A549 (cell line): Measurements from ENCODE around the gene BCL2L1. TPM values are rescaled to one million over a fixed set of nuclear protein-coding genes. Genes with fewer than 3 reads are reported as not detected.
"Not testable (repeated sequence)": the region's sequence is repeated elsewhere in the genome, so short reads cannot be mapped to it uniquely, and the experiment has no call there.

Experiments
- ATAC-seq, 2 experiments: fragments of 200-7000 bp in 1 of 2; fragments of >200 bp in 1 of 2; cut with Nextera tagmentation in 1 of 2; cut with Tn5 transposase in 1 of 2; 3 replicates each; pipeline versions ENCODE4 v1.8.0 to v1.9.1; 2018 to 2020; ENCODE audit warnings: mild to moderate bottlenecking in 1 of 2, moderate library complexity in 1 of 2
- CTCF ChIA-PET: fragments of 300-600 bp; sonication (Branson Sonifier 250); formaldehyde crosslinking; extraction: SDS; loops from one replicate; lab custom pipeline; 2021; ENCODE audit warnings: antibody characterized with exemption, inconsistent platforms; lab: Yijun Ruan, JAX
- POLR2A ChIA-PET: fragments of 350-600 bp; formaldehyde crosslinking; extraction: SDS; loops from one replicate; lab custom pipeline; 2021; ENCODE audit warnings: antibody characterized with exemption, inconsistent platforms; lab: Yijun Ruan, JAX
- DNase-seq, 2 experiments: peaks; one replicate each; pipeline versions ENCODE4 v3.0.0 to v3.0.0-alpha.2; 2011 to 2016; ENCODE audit warnings: low read depth in 1 of 2, low spot score in 1 of 2
- FAIRE-seq: peaks from 2 replicates; lab custom pipeline; 2011; peaks lifted over from hg19 to GRCh38; lab: Jason Lieb, UNC
- H3K27ac ChIP-seq, 2 experiments: fragments of >200 bp; sonication (Bioruptor Twin); formaldehyde crosslinking; 3 replicates each; pipeline ENCODE4 v1.5.1; 2016 to 2017
- H3K4me1 ChIP-seq: fragments of >200 bp; sonication (Bioruptor Twin); formaldehyde crosslinking; 3 replicates; pipeline ENCODE4 v1.6.1; 2016
- H3K4me2 ChIP-seq: fragments of >200 bp; sonication (Bioruptor Twin); formaldehyde crosslinking; 3 replicates; pipeline ENCODE4 v1.6.1; 2016
- H3K4me3 ChIP-seq: fragments of >200 bp; sonication (Bioruptor Twin); formaldehyde crosslinking; 3 replicates; pipeline ENCODE4 v1.5.1; 2016
- H3K9me3 ChIP-seq: fragments of >200 bp; sonication (Bioruptor Twin); formaldehyde crosslinking; 3 replicates; pipeline ENCODE4 v1.6.1; 2016
- CBX2 ChIP-seq: fragments of 200-600 bp; sonication (generic); IDR thresholded peaks from 2 replicates; pipeline ENCODE4 v1.6.1; 2016; ENCODE audit warnings: low read depth, mild to moderate bottlenecking, borderline replicate concordance
- CHD2 ChIP-seq: fragments of 150-350 bp; IDR thresholded peaks from 2 replicates; pipeline ENCODE4 v1.6.1; 2014; ENCODE audit warnings: low read length; ENCODE audit not compliant: partially characterized antibody
- EHF ChIP-seq: fragments of 250-450 bp; sonication (Bioruptor Pico); IDR thresholded peaks from 2 replicates; pipeline ENCODE4 v1.5.0; 2020; ENCODE audit warnings: mild to moderate bottlenecking
- ESRRA ChIP-seq: fragments of 150-350 bp; IDR thresholded peaks from 2 replicates; pipeline ENCODE4 v1.6.1; 2014; ENCODE audit warnings: mild to moderate bottlenecking, low read length, borderline replicate concordance
- FOSB ChIP-seq: fragments of 250-450 bp; sonication (Bioruptor Pico); IDR thresholded peaks from 2 replicates; pipeline ENCODE4 v1.5.0; 2020; ENCODE audit warnings: mild to moderate bottlenecking, moderate library complexity
- FOXS1 ChIP-seq: fragments of 250-450 bp; sonication (Bioruptor Pico); IDR thresholded peaks from 2 replicates; pipeline ENCODE4 v1.5.0; 2020; ENCODE audit warnings: mild to moderate bottlenecking, moderate library complexity
- GATA3 ChIP-seq: IDR thresholded peaks from 2 replicates; pipeline ENCODE4 v1.6.1; 2012; ENCODE audit warnings: borderline replicate concordance
- HEYL ChIP-seq: fragments of 250-450 bp; sonication (Bioruptor Pico); IDR thresholded peaks from 2 replicates; pipeline ENCODE4 v1.8.0; 2021; ENCODE audit warnings: mild to moderate bottlenecking, moderate library complexity
- HOXA7 ChIP-seq: fragments of 250-450 bp; sonication (Bioruptor Pico); IDR thresholded peaks from 2 replicates; pipeline ENCODE4 v1.5.0; 2020; ENCODE audit warnings: mild to moderate bottlenecking, moderate library complexity
- MAFK ChIP-seq: fragments of 450-650 bp; IDR thresholded peaks from 2 replicates; pipeline ENCODE4 v1.6.1; 2014; ENCODE audit not compliant: partially characterized antibody
- MAZ ChIP-seq: fragments of 150-350 bp; IDR thresholded peaks from 2 replicates; pipeline ENCODE4 v1.6.1; 2014; ENCODE audit warnings: antibody characterized with exemption, low read depth, low read length, borderline replicate concordance
- POLR2A ChIP-seq: IDR thresholded peaks from 2 replicates; pipeline ENCODE4 v1.6.1; 2012; ENCODE audit warnings: mild to moderate bottlenecking, low read length
- RFX5 ChIP-seq: fragments of 450-650 bp; IDR thresholded peaks from 2 replicates; pipeline ENCODE4 v1.7.1; 2014; ENCODE audit warnings: antibody characterized with exemption, mild to moderate bottlenecking, moderate library complexity
- ZFP36 ChIP-seq: fragments of 450-650 bp; IDR thresholded peaks from 2 replicates; pipeline ENCODE4 v1.6.1; 2014; ENCODE audit warnings: borderline replicate concordance; ENCODE audit not compliant: partially characterized antibody
- ZNF302 ChIP-seq: fragments of 250-450 bp; sonication (Bioruptor Pico); IDR thresholded peaks from 2 replicates; pipeline ENCODE4 v1.9.0; 2021; ENCODE audit warnings: inconsistent platforms, mild to moderate bottlenecking, moderate library complexity
- WGBS: methylation state at CpG from one replicate; pipeline ENCODE4 v1.1.6; 2017; ENCODE audit errors: missing lambda C conversion rate; 5-methylcytosine and 5-hydroxymethylcytosine counted together
- polyA plus RNA-seq, 4 experiments: library from polyadenylated mRNA; depleted of rRNA in 3 of 4; stranded (reverse); fragments of >200 nt; fragmentation: RNase III in 1 of 4; extraction: RNeasy Plus Mini Kit Qiagen cat#74134 plus additional on column Dnase treatment in 1 of 4; gene quantifications; 2 replicates in 3 of 4; 3 replicates in 1 of 4; pipeline ENCODE4 v1.2.3, GENCODE V29; 2011 to 2017
- TF ChIP-seq, protein P1 (sequence below): fragments of 200-600 bp; sonication (generic); IDR thresholded peaks from 2 replicates; pipeline ENCODE4 v1.6.1; 2016; ENCODE audit warnings: antibody characterized with exemption, mild to moderate bottlenecking, moderate library complexity
- TF ChIP-seq, protein P2 (sequence below): fragments of >200 bp; sonication (Bioruptor Twin); formaldehyde crosslinking; IDR thresholded peaks from 3 replicates; pipeline ENCODE4 v1.6.1; 2016
- TF ChIP-seq, protein P3 (sequence below): fragments of >200 bp; sonication (Bioruptor Twin); formaldehyde crosslinking; IDR thresholded peaks from 3 replicates; pipeline ENCODE4 v1.5.1; 2016
- TF ChIP-seq, protein P4 (sequence below): IDR thresholded peaks from 2 replicates; pipeline ENCODE4 v1.6.1; 2012
- TF ChIP-seq, protein P5 (sequence below): fragments of >200 bp; sonication (Bioruptor Twin); formaldehyde crosslinking; IDR thresholded peaks from 2 replicates; pipeline ENCODE4 v1.6.1; 2016

The BCL2L1 gene
- polyA plus RNA-seq, 2 of the 4 experiments (the other 2 are of a cell fraction): 154 to 178 TPM

DNA sequence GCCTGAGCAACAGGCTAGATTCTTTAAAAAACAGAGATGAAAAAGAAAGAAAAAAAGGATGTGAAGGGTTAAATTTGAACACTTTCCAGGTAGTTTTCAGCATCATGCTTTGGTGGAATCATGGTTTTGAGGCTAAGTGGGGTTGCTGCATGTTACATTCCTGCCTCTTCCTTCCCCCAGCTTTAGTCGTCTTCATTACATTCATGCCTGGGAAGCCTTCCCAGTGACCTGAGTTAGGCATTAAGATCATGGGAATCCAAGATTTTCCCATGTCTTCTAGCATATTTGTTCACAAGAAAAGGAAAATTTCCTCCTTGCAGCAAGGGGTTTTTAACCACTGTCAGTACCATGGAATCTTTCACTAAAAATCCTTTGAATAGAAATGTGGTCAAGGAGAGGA is 28.5 kb upstream of the BCL2L1 start (continued):
- TF ChIP-seq, protein P1, sequence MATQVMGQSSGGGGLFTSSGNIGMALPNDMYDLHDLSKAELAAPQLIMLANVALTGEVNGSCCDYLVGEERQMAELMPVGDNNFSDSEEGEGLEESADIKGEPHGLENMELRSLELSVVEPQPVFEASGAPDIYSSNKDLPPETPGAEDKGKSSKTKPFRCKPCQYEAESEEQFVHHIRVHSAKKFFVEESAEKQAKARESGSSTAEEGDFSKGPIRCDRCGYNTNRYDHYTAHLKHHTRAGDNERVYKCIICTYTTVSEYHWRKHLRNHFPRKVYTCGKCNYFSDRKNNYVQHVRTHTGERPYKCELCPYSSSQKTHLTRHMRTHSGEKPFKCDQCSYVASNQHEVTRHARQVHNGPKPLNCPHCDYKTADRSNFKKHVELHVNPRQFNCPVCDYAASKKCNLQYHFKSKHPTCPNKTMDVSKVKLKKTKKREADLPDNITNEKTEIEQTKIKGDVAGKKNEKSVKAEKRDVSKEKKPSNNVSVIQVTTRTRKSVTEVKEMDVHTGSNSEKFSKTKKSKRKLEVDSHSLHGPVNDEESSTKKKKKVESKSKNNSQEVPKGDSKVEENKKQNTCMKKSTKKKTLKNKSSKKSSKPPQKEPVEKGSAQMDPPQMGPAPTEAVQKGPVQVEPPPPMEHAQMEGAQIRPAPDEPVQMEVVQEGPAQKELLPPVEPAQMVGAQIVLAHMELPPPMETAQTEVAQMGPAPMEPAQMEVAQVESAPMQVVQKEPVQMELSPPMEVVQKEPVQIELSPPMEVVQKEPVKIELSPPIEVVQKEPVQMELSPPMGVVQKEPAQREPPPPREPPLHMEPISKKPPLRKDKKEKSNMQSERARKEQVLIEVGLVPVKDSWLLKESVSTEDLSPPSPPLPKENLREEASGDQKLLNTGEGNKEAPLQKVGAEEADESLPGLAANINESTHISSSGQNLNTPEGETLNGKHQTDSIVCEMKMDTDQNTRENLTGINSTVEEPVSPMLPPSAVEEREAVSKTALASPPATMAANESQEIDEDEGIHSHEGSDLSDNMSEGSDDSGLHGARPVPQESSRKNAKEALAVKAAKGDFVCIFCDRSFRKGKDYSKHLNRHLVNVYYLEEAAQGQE: no peak
- TF ChIP-seq ESRRA (no peak), ZFP36 (no peak), CHD2 (no peak)

DNA sequence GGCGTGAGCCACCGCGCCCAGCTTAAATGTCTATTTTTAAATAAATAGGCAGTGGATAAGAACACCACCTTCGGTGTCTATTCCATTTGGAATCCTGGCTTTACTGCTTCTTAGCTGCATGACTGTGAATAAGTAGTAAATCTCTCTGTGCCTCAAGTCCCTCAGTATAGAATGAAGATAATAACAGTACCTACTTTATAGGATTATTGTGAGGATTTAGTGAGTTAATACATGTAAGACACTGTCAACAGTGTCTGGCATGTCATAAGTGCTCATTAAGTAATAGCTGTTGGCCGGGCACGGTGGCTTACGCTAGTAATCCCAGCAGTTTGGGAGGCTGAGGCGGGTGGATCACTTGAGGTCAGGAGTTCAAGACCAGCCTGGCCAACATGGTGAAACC is 26.6 kb upstream of the BCL2L1 start:
- H3K27ac ChIP-seq: no peak overlapping the region
- no peak for DNase-seq
- ChIA-PET CTCF (interaction anchor here (0.9 to 1.9 kb wide), 3 partner anchors 11 to 136 kb away, joined by 4 to 6 read pairs (median 5); no protein-coding TSS in a partner anchor), POLR2A (no interaction called here)
- TF ChIP-seq FOSB (CRISPR knock-in tag): no peak
- no peak for TF ChIP-seq ZNF302 (CRISPR knock-in tag)
- TF ChIP-seq, protein P1: no peak
- TF ChIP-seq, protein P2, sequence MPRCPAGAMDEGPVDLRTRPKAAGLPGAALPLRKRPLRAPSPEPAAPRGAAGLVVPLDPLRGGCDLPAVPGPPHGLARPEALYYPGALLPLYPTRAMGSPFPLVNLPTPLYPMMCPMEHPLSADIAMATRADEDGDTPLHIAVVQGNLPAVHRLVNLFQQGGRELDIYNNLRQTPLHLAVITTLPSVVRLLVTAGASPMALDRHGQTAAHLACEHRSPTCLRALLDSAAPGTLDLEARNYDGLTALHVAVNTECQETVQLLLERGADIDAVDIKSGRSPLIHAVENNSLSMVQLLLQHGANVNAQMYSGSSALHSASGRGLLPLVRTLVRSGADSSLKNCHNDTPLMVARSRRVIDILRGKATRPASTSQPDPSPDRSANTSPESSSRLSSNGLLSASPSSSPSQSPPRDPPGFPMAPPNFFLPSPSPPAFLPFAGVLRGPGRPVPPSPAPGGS: no peak
- no peak for TF ChIP-seq HEYL (CRISPR knock-in tag)
- no peak for TF ChIP-seq MAFK
- TF ChIP-seq, protein P3, sequence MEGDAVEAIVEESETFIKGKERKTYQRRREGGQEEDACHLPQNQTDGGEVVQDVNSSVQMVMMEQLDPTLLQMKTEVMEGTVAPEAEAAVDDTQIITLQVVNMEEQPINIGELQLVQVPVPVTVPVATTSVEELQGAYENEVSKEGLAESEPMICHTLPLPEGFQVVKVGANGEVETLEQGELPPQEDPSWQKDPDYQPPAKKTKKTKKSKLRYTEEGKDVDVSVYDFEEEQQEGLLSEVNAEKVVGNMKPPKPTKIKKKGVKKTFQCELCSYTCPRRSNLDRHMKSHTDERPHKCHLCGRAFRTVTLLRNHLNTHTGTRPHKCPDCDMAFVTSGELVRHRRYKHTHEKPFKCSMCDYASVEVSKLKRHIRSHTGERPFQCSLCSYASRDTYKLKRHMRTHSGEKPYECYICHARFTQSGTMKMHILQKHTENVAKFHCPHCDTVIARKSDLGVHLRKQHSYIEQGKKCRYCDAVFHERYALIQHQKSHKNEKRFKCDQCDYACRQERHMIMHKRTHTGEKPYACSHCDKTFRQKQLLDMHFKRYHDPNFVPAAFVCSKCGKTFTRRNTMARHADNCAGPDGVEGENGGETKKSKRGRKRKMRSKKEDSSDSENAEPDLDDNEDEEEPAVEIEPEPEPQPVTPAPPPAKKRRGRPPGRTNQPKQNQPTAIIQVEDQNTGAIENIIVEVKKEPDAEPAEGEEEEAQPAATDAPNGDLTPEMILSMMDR: no peak
- no peak for TF ChIP-seq RFX5
- no peak for TF ChIP-seq ZFP36
- no peak for FAIRE-seq
- ATAC-seq: no peak
- H3K4me3 ChIP-seq: no peak overlapping the region
- WGBS: 93% methylated on average over 8 of the region's 8 CpGs
- no peak overlapping the region for H3K4me2 ChIP-seq
- H3K4me1 ChIP-seq: peaks cover 18% of the 10 kb centered on the region; the same call in 2 of the 3 replicates
- H3K9me3 ChIP-seq: no peaks in the 10 kb centered on the region

DNA sequence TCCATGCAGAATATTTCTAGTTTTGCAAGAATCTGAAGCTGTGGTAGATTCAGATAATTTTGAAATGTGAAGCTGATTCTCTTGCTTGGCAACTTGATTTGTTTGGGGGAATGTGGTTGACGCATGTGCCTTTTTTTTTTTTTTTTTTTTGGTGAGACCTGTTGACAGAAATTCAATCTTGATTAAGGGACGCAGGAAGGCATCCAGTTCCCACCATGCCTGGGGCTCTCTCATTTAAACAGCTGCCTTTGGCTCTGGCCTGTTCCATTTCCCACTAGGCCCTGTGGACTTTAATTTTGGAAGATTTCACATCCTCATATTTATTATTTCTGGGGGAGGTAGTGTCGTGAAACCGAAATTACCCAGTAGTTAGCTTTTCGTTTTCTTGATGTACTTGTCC is 25.0 kb upstream of the BCL2L1 start:
- H3K9me3 ChIP-seq: no peaks in the 10 kb centered on the region
- no peak for DNase-seq
- no peak overlapping the region for H3K27ac ChIP-seq
- no peak for TF ChIP-seq CBX2
- no peak for TF ChIP-seq HOXA7 (CRISPR knock-in tag)
- TF ChIP-seq, protein P4, sequence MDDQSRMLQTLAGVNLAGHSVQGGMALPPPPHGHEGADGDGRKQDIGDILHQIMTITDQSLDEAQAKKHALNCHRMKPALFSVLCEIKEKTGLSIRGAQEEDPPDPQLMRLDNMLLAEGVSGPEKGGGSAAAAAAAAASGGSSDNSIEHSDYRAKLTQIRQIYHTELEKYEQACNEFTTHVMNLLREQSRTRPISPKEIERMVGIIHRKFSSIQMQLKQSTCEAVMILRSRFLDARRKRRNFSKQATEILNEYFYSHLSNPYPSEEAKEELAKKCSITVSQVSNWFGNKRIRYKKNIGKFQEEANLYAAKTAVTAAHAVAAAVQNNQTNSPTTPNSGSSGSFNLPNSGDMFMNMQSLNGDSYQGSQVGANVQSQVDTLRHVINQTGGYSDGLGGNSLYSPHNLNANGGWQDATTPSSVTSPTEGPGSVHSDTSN: no peak
- TF ChIP-seq, protein P5, sequence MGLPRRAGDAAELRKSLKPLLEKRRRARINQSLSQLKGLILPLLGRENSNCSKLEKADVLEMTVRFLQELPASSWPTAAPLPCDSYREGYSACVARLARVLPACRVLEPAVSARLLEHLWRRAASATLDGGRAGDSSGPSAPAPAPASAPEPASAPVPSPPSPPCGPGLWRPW: no peak
- no peak for TF ChIP-seq POLR2A
- no peak for TF ChIP-seq FOXS1
- TF ChIP-seq EHF (CRISPR knock-in tag): no peak
- TF ChIP-seq GATA3: no peak
- TF ChIP-seq MAZ: no peak
- TF ChIP-seq, all 56 proteins: peak for 0
- ChIA-PET POLR2A (interaction anchor here (0.6 kb wide), 1 partner anchor 24 kb away, joined by 4 read pairs; no protein-coding TSS in a partner anchor), CTCF (interaction anchor here (0.6 to 1.9 kb wide), 7 partner anchors 19 to 168 kb away, joined by 3 to 6 read pairs (median 4); no protein-coding TSS in a partner anchor)
- Histone ChIP-seq H3K4me2 (no peak overlapping the region), H3K4me3 (no peak overlapping the region), H3K4me1 (peaks cover 24% of the 10 kb centered on the region; the same call in 2 of the 3 replicates)
- FAIRE-seq (no peak), ATAC-seq (no peak)
- WGBS: 90% methylated on average over 5 of the region's 5 CpGs

DNA sequence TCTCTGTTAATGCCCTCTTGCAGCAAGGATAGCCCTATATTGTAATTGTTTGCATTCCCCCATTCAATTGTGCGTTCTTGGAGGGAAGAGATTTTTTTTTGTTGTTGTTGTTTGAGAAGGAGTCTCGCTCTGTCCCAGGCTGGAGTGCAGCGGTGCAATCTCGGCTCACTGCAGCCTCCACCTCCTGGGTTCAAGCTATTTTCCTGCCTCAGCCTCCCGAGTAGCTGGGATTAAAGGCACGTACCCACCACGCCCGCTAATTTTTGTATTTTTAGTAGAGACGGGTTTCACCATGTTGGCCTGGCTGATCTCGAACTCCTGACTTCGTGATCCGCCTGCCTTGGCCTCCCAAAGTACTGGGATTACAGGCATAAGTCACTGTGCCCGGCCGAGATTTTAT is 24.4 kb upstream of the BCL2L1 start:
- ATAC-seq, DNase-seq, H3K4me3 ChIP-seq, FAIRE-seq, H3K9me3 ChIP-seq, H3K27ac ChIP-seq, H3K4me2 ChIP-seq: not testable (repeated sequence)
- WGBS: 94% methylated on average over 14 of the region's 14 CpGs
- POLR2A ChIA-PET: interaction anchor here (0.6 kb wide), 1 partner anchor 23 kb away, joined by 4 read pairs; no protein-coding TSS in a partner anchor
- CTCF ChIA-PET: interaction anchor here (0.6 to 1.8 kb wide), 4 partner anchors 9 to 167 kb away, joined by 3 to 6 read pairs (median 4); no protein-coding TSS in a partner anchor
- H3K4me1 ChIP-seq: peaks cover 26% of the 10 kb centered on the region; the same call in 2 of the 3 replicates
